Glutamatergic neuron (in vitro differentiated cells): ENCODE measurements around the gene PCP2. TPM values are rescaled to one million over a fixed set of nuclear protein-coding genes. Genes with fewer than 3 reads are reported as not detected.

Source experiments
- DNase-seq: peaks from one replicate; pipeline ENCODE4 v3.0.0; 2022
- H3K27ac Mint-ChIP-seq: one replicate; pipeline ENCODE4 v1.8.0; 2020; ENCODE audit warnings: mild to moderate bottlenecking, mixed read lengths, inconsistent platforms; ENCODE audit not compliant: unreplicated experiment
- H3K27me3 Mint-ChIP-seq: one replicate; pipeline ENCODE4 v1.8.0; 2020; ENCODE audit warnings: mild to moderate bottlenecking, moderate library complexity, mixed read lengths, inconsistent platforms; ENCODE audit not compliant: unreplicated experiment
- H3K36me3 Mint-ChIP-seq: one replicate; pipeline ENCODE4 v1.8.0; 2020; ENCODE audit warnings: mild to moderate bottlenecking, mixed read lengths, inconsistent platforms; ENCODE audit not compliant: unreplicated experiment
- H3K4me1 Mint-ChIP-seq: one replicate; pipeline ENCODE4 v1.8.0; 2020; ENCODE audit warnings: mild to moderate bottlenecking, low read depth, mixed read lengths, inconsistent platforms; ENCODE audit not compliant: unreplicated experiment
- H3K4me3 Mint-ChIP-seq: one replicate; pipeline ENCODE4 v1.8.0; 2020; ENCODE audit warnings: mild to moderate bottlenecking, mixed read lengths, inconsistent platforms; ENCODE audit not compliant: unreplicated experiment
- H3K9me3 Mint-ChIP-seq: one replicate; pipeline ENCODE4 v1.8.0; 2020; ENCODE audit warnings: mild to moderate bottlenecking, moderate library complexity, mixed read lengths, inconsistent platforms; ENCODE audit not compliant: unreplicated experiment
- CTCF ChIP-seq: fragments of 200-600 bp; sonication (generic); IDR thresholded peaks from one replicate; pipeline ENCODE4 v1.5.0; 2021; ENCODE audit not compliant: partially characterized antibody, unreplicated experiment
- total RNA-seq: library from RNA; stranded (reverse); fragmentation: NEBNext Ultra II Directional; extraction: Animal tissue kit (Norgen Biotek cat#: 25700); gene quantifications from one replicate; pipeline ENCODE4 v1.2.1, GENCODE V29; 2021; ENCODE audit not compliant: unreplicated experiment

PCP2 gene
- total RNA-seq, 1 donor from 2014 or later: not detected

- TF ChIP-seq CTCF: no peak
- peaks cover 19% of the 10 kb centered on the region for H3K27me3 Mint-ChIP-seq
- peak overlapping the region; percentile 49 for H3K4me3 Mint-ChIP-seq
- peaks cover 15% of the 10 kb centered on the region for H3K9me3 Mint-ChIP-seq
- peaks cover 15% of the 10 kb centered on the region for H3K4me1 Mint-ChIP-seq
- no peaks in the 10 kb centered on the region for H3K36me3 Mint-ChIP-seq
- no peak for DNase-seq
- no peak overlapping the region for H3K27ac Mint-ChIP-seq
Observed at GRCh38 chr19:7636317-7636690, 2.8 kb upstream of the PCP2 start.

DNA sequence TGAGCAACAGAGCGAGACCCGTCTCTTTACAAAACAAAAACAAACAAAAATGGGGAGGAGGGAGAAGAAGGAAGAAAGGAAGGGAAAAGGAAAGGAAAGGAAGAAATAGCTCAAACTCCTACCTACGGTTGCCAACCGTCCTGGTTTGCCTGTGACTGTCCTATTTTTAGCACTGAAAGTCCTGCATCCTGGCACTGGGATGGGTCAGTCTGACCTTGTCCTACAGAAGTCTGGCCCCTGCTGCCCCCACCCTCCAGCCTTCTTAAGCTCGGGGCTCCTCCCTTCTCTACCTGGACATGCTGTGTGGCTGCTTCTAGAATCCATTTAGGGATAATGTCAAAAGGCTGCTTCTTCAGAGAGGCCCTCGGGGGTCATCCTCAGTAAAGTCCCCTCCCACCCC, 2.2 kb upstream of the PCP2 start:
- TF ChIP-seq CTCF: no peak
- Mint-ChIP-seq H3K27ac (no peak overlapping the region), H3K9me3 (peaks cover 15% of the 10 kb centered on the region), H3K4me1 (peaks cover 15% of the 10 kb centered on the region), H3K36me3 (no peaks in the 10 kb centered on the region), H3K27me3 (peaks cover 19% of the 10 kb centered on the region), H3K4me3 (no peak overlapping the region)
- DNase-seq: no peak

DNA sequence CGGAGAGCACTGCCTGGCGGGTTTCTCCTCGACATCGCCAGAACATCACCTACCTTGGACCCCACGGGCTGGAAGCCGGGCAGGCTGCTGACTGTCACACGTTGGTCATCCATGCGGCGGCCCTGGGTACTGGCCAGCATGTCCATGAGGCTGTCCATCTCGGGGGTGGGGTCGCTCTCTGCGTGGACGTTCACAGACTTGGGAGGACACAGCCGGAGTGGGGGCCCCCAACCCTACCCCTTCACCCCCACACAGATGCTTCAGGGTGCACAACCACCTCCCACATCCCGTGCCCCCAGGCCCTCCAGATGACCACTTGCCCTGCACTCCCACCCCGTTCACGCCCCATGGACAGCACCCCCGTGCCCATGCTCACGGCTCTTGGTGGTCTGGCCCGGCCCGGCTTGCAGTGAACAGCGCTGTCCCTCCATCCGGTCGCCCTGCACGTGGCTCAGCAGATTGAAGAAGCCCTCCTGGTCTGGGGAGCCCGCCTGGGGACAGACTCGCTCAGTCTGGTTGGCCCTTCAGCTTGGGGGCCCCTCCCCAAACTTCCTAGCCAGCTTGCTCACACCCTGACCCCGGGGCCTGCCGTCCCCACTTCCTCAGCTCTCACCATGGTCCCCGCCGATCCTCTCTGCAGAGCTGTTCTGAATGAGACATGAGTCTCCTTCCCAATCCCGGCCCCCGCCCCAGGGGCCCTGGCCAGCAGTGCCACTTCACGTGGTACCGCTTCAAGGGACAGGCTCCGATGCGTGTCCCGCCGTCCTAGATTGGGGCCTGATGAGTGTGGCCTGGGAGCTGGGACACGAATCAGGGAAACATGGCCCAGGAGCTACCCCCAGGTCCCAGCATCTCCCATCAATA, 947 bp downstream of the PCP2 start:
- DNase-seq: no peak
- Mint-ChIP-seq H3K27me3 (peaks cover 20% of the 10 kb centered on the region), H3K36me3 (no peaks in the 10 kb centered on the region), H3K27ac (no peak overlapping the region), H3K4me3 (no peak overlapping the region), H3K4me1 (peaks cover 11% of the 10 kb centered on the region), H3K9me3 (peaks cover 14% of the 10 kb centered on the region)
- TF ChIP-seq CTCF: no peak

DNA sequence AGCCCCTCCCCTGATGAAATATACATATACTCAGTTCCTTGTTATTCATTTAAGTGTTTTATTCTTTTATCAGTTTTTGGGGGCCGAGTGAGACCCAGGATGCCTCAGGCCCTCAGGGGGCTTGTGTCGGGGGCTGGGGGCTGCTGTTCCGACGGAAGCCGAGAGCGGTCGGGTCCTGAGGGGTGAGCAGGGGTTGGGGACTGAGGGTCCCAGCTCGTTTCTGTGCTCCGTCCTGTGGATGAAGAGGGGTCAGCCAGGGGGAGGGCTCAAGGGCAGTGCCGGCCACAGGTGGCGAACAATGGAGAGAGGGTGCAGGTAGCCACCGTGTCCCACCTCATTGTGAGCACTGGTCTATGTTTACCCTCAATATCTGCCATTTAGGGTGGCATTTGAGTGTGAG, 1.9 kb downstream of the PCP2 start:
- H3K27me3 Mint-ChIP-seq: peaks cover 18% of the 10 kb centered on the region
- H3K9me3 Mint-ChIP-seq: peaks cover 16% of the 10 kb centered on the region
- no peak overlapping the region for H3K4me3 Mint-ChIP-seq
- H3K36me3 Mint-ChIP-seq: no peaks in the 10 kb centered on the region
- DNase-seq: no peak
- H3K27ac Mint-ChIP-seq: no peak overlapping the region
- peaks cover 11% of the 10 kb centered on the region for H3K4me1 Mint-ChIP-seq
- TF ChIP-seq CTCF: no peak

GRCh38 chr19:7629347-7630054, 4.0 kb downstream of the PCP2 start, which contains the start of the genes PET100 and XAB2:
Gene PET100, plus strand, starts transcription at chr19:7629793. Its CDS starts 41 bp downstream, at chr19:7629834.
Gene XAB2, minus strand, starts transcription at chr19:7629545. Its CDS starts 18 bp downstream, at chr19:7629527.
- no peaks in the 10 kb centered on the region for H3K36me3 Mint-ChIP-seq
- peak within 1 kb of the TSS; percentile 98 for H3K27ac Mint-ChIP-seq
- H3K27me3 Mint-ChIP-seq: peaks cover 17% of the 10 kb centered on the region
- peaks cover 16% of the 10 kb centered on the region for H3K9me3 Mint-ChIP-seq
- no peak for TF ChIP-seq CTCF
- DNase-seq: peak; percentile 88
- H3K4me3 Mint-ChIP-seq: peak within 1 kb of the TSS; percentile 99
- peaks cover 8% of the 10 kb centered on the region for H3K4me1 Mint-ChIP-seq
